ENCODE results near the gene NRCAM. TPM values are rescaled to one million over a fixed set of nuclear protein-coding genes. Genes with fewer than 3 reads are reported as not detected.
"Not testable (repeated sequence)": the region's sequence is repeated elsewhere in the genome, so short reads cannot be mapped to it uniquely, and the experiment has no call there.

The NRCAM gene
- total and polyA plus RNA-seq, 12 donors = 71.6 to 222 (median 148) TPM

- intact Hi-C loops (cut with DNase I) = no loop called here
- no peaks in the 10 kb centered on the region for H3K27me3 ChIP-seq
- no peak for DNase-seq
- H3K4me3 ChIP-seq = no peak overlapping the region
- no peaks in the 10 kb centered on the region for H3K9me3 ChIP-seq (replicated peaks in 1 of 3)
- H3K4me1 ChIP-seq (replicated peaks in 1 of 2) = peaks cover 0 to 14% of the 10 kb centered on the region in 2 donors
- H3K27ac ChIP-seq = no peak overlapping the region
- TF ChIP-seq POLR2A (IDR thresholded peaks at IDR 0.05) = no peak
- no peak for TF ChIP-seq CTCF (IDR thresholded peaks at IDR 0.05)
- no peaks in the 10 kb centered on the region for H3K36me3 ChIP-seq (replicated peaks in 1 of 2)
Observed at GRCh38 chr7:108395426-108395825, 60.8 kb downstream of the NRCAM start.

- intact Hi-C loops (cut with DNase I); H3K27me3 ChIP-seq; H3K27ac ChIP-seq; H3K9me3 ChIP-seq (replicated peaks in 1 of 3); H3K4me3 ChIP-seq; DNase-seq; H3K36me3 ChIP-seq (replicated peaks in 1 of 2): not testable (repeated sequence)
- 76 to 92% (median 83%) methylated on average over 9 to 10 of the region's 10 CpGs for WGBS, 4 donors
- H3K4me1 ChIP-seq (replicated peaks in 1 of 2) = peaks cover 0 to 14% of the 10 kb centered on the region in 2 donors
Observed at GRCh38 chr7:108393097-108393496, 63.1 kb downstream of the NRCAM start.

GRCh38 chr7:108387686-108388085, 68.5 kb downstream of the NRCAM start:
- H3K27me3 ChIP-seq; H3K27ac ChIP-seq; intact Hi-C loops (cut with DNase I); DNase-seq; H3K9me3 ChIP-seq (replicated peaks in 1 of 3); H3K4me3 ChIP-seq; H3K36me3 ChIP-seq (replicated peaks in 1 of 2): not testable (repeated sequence)
- H3K4me1 ChIP-seq (replicated peaks in 1 of 2) = peaks cover 0 to 19% of the 10 kb centered on the region in 2 donors
- WGBS, 4 donors = 87 to 96% (median 89%) methylated on average over 2 of the region's 2 CpGs

GRCh38 chr7:108385834-108386422, 70.3 kb downstream of the NRCAM start:
- H3K27me3 ChIP-seq = no peaks in the 10 kb centered on the region
- H3K9me3 ChIP-seq (replicated peaks in 1 of 3) = no peaks in the 10 kb centered on the region
- DNase-seq = no peak
- H3K4me1 ChIP-seq (replicated peaks in 1 of 2) = peaks cover under 1 to 26% of the 10 kb centered on the region in 2 donors
- H3K27ac ChIP-seq = peak overlapping the region in 2 of 5 donors; percentile 22 to 29
- 56 to 65% (median 64%) methylated on average over 2 of the region's 2 CpGs for WGBS, 4 donors
- no peak for TF ChIP-seq POLR2A (IDR thresholded peaks at IDR 0.05)
- TF ChIP-seq CTCF (IDR thresholded peaks at IDR 0.05) = no peak
- no peak overlapping the region for H3K4me3 ChIP-seq
- no peaks in the 10 kb centered on the region for H3K36me3 ChIP-seq (replicated peaks in 1 of 2)
- intact Hi-C loops (cut with DNase I) = no loop called here

- TF ChIP-seq CTCF (IDR thresholded peaks at IDR 0.05) (no peak), POLR2A (IDR thresholded peaks at IDR 0.05) (no peak)
- Histone ChIP-seq H3K4me1 (replicated peaks in 1 of 2) (peaks cover 10 to 36% of the 10 kb centered on the region in 2 donors), H3K36me3 (replicated peaks in 1 of 2) (no peaks in the 10 kb centered on the region), H3K4me3 (no peak overlapping the region), H3K27me3 (no peaks in the 10 kb centered on the region), H3K27ac (peak overlapping the region in 1 of 5 donors; percentile 7), H3K9me3 (replicated peaks in 1 of 3) (no peaks in the 10 kb centered on the region)
- intact Hi-C loops (cut with DNase I) = no loop called here
- 72 to 79% (median 74%) methylated on average over 5 of the region's 5 CpGs for WGBS, 4 donors
- DNase-seq = no peak
Observed at GRCh38 chr7:108384716-108385483, 71.3 kb downstream of the NRCAM start.

All from adrenal gland (tissue), 12 donors.